HG03066 (cell line): ENCODE measurements around the gene GALT.

ENCODE experiments used
- ATAC-seq: cut with Tn5 transposase; IDR thresholded peaks from one replicate; pipeline ENCODE4 v1.9.1; 2021; ENCODE audit warnings: low read depth; ENCODE audit not compliant: unreplicated experiment

GALT gene

GRCh38 chr9:34675048-34675714, 28.7 kb downstream of the GALT start:
- ATAC-seq: no peak

- no peak for ATAC-seq
Observed at GRCh38 chr9:34675869-34676268, 29.4 kb downstream of the GALT start.

GRCh38 chr9:34684145-34684544, 37.7 kb downstream of the GALT start:
- ATAC-seq: no peak

GRCh38 chr9:34684816-34685215, 38.3 kb downstream of the GALT start:
- ATAC-seq: no peak

- no peak for ATAC-seq
Observed at GRCh38 chr9:34685591-34685990, 39.1 kb downstream of the GALT start.

GRCh38 chr9:34686231-34686630, 39.8 kb downstream of the GALT start:
- ATAC-seq: no peak

GRCh38 chr9:34686732-34687131, 40.3 kb downstream of the GALT start:
- no peak for ATAC-seq

- no peak for ATAC-seq
Observed at GRCh38 chr9:34687276-34688030, 41.0 kb downstream of the GALT start.

- ATAC-seq: no peak
Observed at GRCh38 chr9:34688329-34689115, 42.0 kb downstream of the GALT start.

GRCh38 chr9:34689116-34689470, 42.6 kb downstream of the GALT start:
- no peak for ATAC-seq

- ATAC-seq: no peak
Observed at GRCh38 chr9:34689512-34689911, 43.0 kb downstream of the GALT start.

GRCh38 chr9:34690983-34691935, 44.8 kb downstream of the GALT start, which contains the start of gene CCL19:
TSS of gene CCL19 (minus strand) at chr9:34691276. CDS start at chr9:34691139, 137 bp downstream.
- ATAC-seq: no peak

- no peak for ATAC-seq
Observed at GRCh38 chr9:34691936-34692315, 45.5 kb downstream of the GALT start.

GRCh38 chr9:34693560-34693959, 47.1 kb downstream of the GALT start:
- ATAC-seq: no peak

- ATAC-seq: no peak
Observed at GRCh38 chr9:34694811-34695210, 48.3 kb downstream of the GALT start.
